NCI-H1105 (cell line): Measurements from ENCODE around the gene FBN2.
"Not testable (repeated sequence)": the region's sequence is repeated elsewhere in the genome, so short reads cannot be mapped to it uniquely, and the experiment has no call there.

Source experiments
- DNase-seq: peaks from one replicate; lab custom pipeline; 2025; lab: John Stamatoyannopoulos, UW

FBN2 gene

GRCh38 chr5:128424646-128425045 lies 113.4 kb downstream of the FBN2 start:
- DNase-seq = no peak

DNA sequence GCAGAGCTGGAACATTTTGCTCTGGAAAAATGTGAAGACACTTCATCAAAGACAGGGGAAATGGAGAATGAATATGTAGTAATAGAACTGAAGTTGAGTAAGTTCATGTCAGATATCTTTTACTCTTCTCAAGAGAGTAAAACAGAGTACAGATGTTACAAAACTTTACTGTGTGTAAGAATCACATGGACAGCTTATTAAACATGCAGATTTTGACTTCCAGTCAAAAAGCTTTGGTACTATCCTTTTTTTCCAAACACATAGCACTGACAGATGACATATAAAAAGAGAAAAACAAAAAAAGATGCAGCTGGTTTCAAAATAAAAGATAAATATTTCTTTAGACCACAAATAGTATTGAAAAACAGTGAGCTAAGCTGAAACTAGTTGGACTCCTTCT lies 115.4 kb downstream of the FBN2 start:
- DNase-seq = no peak

DNA sequence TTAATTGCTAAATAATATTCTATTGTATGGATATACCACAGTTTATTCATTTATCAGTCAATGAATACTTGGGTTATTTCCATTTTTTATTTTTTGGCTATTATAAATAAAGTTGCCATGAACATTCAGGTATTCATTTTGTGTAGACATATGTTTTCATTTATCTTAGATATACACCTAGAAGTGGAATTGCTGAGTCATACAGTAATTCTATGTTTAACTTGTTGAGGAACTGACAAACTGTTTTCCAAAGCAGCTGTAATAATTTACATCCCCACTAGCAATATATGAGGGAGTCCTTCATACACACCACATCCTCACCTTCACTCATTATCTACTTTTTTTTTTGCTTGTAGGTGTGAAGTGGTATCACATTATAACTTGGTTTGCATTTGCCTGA lies 123.6 kb downstream of the FBN2 start:
- DNase-seq = no peak

DNA sequence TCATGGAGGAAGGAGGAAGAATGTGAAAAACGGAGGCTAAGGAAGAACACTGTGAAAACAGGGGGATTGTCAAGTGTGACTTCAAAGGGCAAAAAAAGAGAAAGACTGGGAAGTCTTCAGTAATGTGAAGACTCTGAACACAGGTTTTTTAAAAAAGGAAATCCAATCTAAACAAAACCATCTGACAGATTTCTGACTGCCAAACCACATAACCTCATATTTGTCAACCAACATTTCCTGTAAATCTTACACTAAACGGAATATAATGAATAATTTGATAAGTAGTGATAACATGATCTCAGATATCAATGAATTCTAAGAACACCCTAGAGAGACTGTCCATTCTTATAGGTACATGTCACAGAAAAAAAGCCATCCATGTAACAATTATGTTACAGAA lies 124.7 kb downstream of the FBN2 start:
- no peak for DNase-seq

DNA sequence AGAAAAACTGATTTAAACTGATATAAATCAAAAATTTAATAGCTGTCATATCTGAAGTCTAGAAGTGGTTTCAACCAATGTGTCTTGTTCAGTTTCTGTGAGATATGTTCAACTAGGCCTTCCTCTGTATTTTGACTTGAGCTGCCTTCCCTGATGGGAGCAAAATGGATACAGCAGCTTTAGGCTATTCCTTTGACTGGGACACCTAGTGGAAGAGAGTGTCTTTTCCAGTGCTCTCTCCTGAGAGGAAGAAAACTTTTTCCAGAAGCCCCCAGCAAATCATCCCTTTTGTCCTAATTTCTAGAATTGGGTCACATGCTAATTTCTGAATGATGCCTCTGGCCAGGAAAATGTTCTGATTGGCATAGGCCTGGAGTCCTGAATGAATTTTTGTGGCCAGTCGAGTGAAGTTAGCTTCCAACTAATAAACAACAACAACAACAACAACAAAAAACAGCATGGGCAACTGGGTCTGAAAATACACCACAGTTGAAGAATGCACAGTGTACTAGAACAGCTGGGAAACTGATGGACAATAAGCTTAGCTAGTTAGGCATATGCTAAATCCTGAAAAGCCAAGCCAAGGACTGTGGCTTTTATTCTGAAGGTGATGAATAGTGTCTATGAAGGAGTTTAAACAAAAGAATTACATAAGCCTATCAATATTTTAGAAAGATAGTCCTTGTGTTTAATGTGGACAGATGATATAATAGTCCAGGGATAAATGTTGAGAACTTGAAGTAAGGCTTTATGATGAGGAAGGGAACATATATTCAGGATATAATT lies 125.7 kb downstream of the FBN2 start:
- no peak for DNase-seq

- no peak for DNase-seq
These were observed 128.8 kb downstream of the FBN2 start for GRCh38 chr5:128409166-128409800.

GRCh38 chr5:128408622-128409021 lies 129.4 kb downstream of the FBN2 start:
- no peak for DNase-seq

DNA sequence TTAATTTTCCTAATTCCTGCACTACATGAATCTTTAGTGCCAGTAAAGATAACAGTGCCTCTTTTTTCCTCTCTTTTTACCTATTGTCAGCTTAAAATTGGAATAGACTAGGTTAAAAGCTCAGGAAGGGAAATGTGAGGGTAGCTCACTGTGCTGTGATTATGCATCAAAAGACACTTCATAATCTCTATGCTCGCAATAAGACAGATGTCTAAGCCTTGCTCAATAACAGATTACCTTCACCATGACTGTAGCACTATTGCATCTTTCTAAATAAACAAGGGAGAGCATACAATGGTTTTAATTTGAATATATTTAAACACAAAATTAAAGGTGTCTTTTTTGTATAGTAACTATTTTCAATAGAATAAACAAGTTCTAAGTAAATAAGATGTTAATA lies 130.1 kb downstream of the FBN2 start:
- no peak for DNase-seq

DNA sequence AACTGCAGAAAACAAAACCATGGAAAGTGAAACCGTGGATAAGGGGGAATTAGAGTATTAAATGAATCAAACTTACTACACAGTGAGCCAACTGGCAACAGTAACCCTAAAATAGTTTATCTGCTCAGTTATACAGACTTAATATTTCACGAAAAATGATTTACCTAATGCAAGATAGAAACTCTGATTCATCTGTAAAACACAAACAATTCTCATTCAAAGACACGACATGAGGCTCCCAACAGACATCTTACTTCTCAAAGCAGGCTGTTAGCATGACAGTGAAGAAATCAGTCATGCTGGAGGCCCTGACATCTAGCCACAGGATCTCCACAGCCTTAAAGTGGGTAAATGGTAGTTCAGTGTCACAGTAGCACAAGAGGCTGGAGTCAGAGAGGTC lies 131.2 kb downstream of the FBN2 start:
- no peak for DNase-seq

- DNase-seq = no peak
These were observed 132.9 kb downstream of the FBN2 start for GRCh38 chr5:128405159-128405558.

- DNase-seq = no peak
These were observed 134.7 kb downstream of the FBN2 start for GRCh38 chr5:128403333-128403732.

- no peak for DNase-seq
These were observed 135.5 kb downstream of the FBN2 start for GRCh38 chr5:128402506-128402905.

GRCh38 chr5:128400766-128401165 lies 137.3 kb downstream of the FBN2 start:
- DNase-seq = not testable (repeated sequence)

- DNase-seq = no peak
These were observed 138.9 kb downstream of the FBN2 start for GRCh38 chr5:128399111-128399510.

DNA sequence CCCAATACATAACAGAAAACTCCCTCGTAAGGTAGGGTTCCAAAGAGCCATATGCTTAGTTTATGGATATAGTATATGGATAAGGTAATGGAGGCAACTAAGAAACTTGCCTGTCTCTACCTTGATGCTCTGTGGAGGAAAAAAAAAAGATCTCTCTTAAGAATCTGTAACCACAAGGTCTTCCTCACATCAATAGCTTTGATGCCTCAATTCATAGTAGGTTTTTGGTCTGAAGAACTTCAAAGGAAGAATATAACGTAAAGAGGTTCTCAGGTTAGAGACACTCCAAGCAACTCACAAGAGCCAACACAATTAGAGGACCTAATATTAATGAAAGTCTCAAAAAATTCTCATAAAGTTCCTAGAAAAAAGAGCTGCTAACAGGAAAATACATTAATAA lies 140.2 kb downstream of the FBN2 start:
- DNase-seq = no peak

DNA sequence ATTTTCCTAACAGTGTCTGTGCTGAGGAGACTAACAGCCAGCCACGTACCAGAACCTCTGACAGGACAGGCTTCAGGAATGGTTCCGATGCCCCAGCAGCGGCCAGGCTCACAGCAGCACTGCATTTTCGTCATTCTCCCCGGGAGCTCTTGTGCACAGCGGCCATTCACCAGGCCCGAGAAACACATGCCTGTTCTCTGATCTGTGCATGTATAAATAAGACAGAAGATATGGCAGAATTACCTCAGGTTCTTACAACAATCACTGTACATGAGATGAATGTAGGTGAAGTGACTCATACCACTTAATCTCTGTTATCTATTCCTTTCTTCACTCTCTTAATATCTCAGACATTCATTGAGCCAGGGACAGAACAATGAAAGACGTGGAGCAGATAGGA lies 143.0 kb downstream of the FBN2 start:
- no peak for DNase-seq

DNA sequence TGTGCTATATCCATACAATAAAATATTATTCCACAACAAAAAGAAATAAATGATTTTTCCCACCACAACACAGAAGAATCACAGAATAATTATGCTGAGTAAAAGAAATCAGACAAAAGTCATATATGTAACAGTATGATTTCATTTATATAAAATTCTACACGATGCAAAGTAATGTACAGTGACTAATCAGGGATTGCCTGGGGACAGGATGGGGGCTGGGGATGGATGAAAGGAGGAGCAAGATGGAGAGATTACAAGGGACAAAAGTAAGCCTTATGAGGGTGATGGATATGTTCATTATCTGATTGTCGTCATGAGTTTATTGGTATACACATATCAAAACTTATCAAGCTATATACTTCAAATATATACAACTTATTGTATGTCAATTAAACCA lies 154.0 kb downstream of the FBN2 start:
- DNase-seq = no peak

DNA sequence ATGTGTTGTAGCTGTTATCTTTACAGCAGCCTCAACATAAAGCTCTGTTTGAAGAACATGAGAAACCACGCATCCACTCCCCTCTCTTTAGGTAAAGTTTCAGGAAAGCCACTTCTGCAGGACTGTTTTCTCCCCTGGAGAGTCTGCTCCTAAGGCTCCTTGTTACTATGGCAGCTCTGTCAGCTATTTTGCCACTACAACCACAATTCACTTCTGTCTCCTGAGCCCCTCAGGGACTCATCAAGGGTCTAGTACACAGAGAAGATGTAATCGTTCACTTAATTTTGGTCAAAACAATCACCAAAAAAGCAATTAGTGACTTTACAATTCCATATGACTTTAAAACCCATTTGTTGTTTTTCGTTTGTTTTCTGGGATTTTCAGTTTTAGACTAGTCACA lies 157.7 kb downstream of the FBN2 start:
- DNase-seq = no peak

- no peak for DNase-seq
These were observed 159.4 kb downstream of the FBN2 start for GRCh38 chr5:128378632-128379031.

DNA sequence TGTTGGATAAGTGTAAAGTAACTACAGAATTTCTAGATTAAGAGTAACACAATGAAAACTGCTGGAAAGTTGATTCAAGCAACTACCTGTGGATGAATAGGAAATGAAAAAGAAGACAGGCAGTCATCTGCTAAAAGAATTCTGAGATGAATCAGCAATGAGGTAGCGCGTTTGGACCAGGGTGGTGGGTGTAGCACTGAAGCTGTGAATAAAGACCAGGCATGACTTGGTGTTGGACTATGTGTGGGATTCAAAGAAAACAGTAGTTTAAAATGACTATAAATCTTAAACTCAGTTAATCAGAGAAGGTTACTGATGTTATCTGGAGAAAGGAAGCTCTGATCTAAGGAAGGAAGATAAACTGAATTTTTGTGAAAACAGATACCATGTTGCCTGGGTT lies 159.8 kb downstream of the FBN2 start:
- no peak for DNase-seq

DNA sequence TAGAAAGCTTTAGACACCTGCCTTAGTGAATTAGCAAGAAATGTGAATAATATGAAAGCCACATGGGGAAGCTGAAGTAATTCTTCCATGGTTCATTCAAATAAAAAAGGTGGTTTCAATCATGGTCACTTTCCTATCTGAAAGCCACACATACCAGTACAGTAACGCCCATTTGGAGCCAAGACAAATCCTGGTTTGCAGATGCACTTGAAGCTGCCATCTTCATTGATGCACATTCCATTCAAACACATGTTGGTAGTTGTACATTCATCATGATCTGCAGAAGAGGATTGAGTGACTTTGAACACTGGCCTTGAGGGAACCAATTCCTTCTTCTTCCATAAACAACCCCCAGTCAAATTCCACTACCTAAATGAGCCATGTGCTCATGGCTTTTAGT lies 161.5 kb downstream of the FBN2 start:
- no peak for DNase-seq

- no peak for DNase-seq
These were observed 171.9 kb downstream of the FBN2 start for GRCh38 chr5:128366147-128366546.

GRCh38 chr5:128362370-128362769 lies 175.7 kb downstream of the FBN2 start:
- no peak for DNase-seq

DNA sequence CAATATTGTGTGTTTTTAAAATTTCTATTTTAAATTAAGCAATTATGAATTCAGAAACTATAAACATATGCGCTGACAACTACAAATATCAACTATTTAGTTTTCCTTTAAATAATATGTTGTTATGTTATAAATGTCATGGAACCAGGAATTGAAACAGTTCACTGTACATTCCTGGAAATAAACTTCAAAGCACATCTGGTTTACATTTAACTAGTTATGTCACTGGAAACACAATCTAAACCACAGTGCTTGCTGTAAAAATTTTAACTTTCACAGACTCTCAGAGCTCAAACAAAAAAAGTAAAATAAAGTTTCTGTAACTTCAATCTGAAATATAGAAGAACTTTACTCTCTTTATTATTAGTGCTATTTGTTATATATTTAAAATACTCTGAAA lies 179.2 kb downstream of the FBN2 start:
- no peak for DNase-seq
